Stimulated activated CD8-positive, alpha-beta memory T cell treated with anti-CD3 and anti-CD28 coated beads, Interleukin-15, amount 100 ng/mL, for 4 hours (primary cell): ENCODE measurements around the gene CTNNA1.
A peak's percentile ranks its signal among the peaks of the same experiment; 100 is the strongest.
"Not testable (repeated sequence)": the region's sequence is repeated elsewhere in the genome, so short reads cannot be mapped to it uniquely, and the experiment has no call there.

ENCODE experiments used
- DNase-seq, 2 donors: peaks; one replicate each; pipeline ENCODE4 v3.0.0-alpha.2; 2020; ENCODE audit warnings: low read depth in 2 of 2

Gene CTNNA1

GRCh38 chr5:138752951-138753793 lies at the start of gene CTNNA1:
TSS of gene CTNNA1 (plus strand) at chr5:138753425. CDS start at chr5:138781925, 28,500 bp downstream.
- peak; percentile 19 to 48 for DNase-seq

- DNase-seq, result not testable (repeated sequence)
These were observed 49.4 kb upstream of the CTNNA1 start for GRCh38 chr5:138703777-138704176.

GRCh38 chr5:138705007-138705406 lies 48.2 kb upstream of the CTNNA1 start:
- DNase-seq, result no peak

- DNase-seq, result no peak
These were observed 47.7 kb upstream of the CTNNA1 start for GRCh38 chr5:138705567-138705966.

- no peak for DNase-seq
These were observed 46.4 kb upstream of the CTNNA1 start for GRCh38 chr5:138706655-138707480.

- no peak for DNase-seq
These were observed 44.4 kb upstream of the CTNNA1 start for GRCh38 chr5:138708791-138709190.

- no peak for DNase-seq
These were observed 44.0 kb upstream of the CTNNA1 start for GRCh38 chr5:138709202-138709601.

GRCh38 chr5:138711087-138711486 lies 42.1 kb upstream of the CTNNA1 start:
- DNase-seq, result no peak

- no peak for DNase-seq
These were observed 41.4 kb upstream of the CTNNA1 start for GRCh38 chr5:138711811-138712210.

GRCh38 chr5:138712324-138712723 lies 40.9 kb upstream of the CTNNA1 start:
- no peak for DNase-seq

GRCh38 chr5:138712791-138713190 lies 40.4 kb upstream of the CTNNA1 start:
- DNase-seq, result no peak

- no peak for DNase-seq
These were observed 40.0 kb upstream of the CTNNA1 start for GRCh38 chr5:138713247-138713646.

- DNase-seq, result no peak
These were observed 38.5 kb upstream of the CTNNA1 start for GRCh38 chr5:138714694-138715093.

- not testable (repeated sequence) for DNase-seq
These were observed 37.2 kb upstream of the CTNNA1 start for GRCh38 chr5:138715931-138716432.

- no peak for DNase-seq
These were observed 36.7 kb upstream of the CTNNA1 start for GRCh38 chr5:138716456-138716924.

GRCh38 chr5:138717399-138717798 lies 35.8 kb upstream of the CTNNA1 start:
- DNase-seq, result no peak

- no peak for DNase-seq
These were observed 33.4 kb upstream of the CTNNA1 start for GRCh38 chr5:138719811-138720210.

- no peak for DNase-seq
These were observed 32.4 kb upstream of the CTNNA1 start for GRCh38 chr5:138720840-138721239.

GRCh38 chr5:138721979-138722378 lies 31.2 kb upstream of the CTNNA1 start:
- no peak for DNase-seq

- no peak for DNase-seq
These were observed 30.6 kb upstream of the CTNNA1 start for GRCh38 chr5:138722544-138723177.

- DNase-seq, result no peak
These were observed 28.6 kb upstream of the CTNNA1 start for GRCh38 chr5:138724470-138725146.
